Stomach (tissue), 4 donors: ENCODE results near the gene TMEM222.

Experiments used
- CTCF ChIP-seq, 7 experiments: fragments of 450-650 bp in 4 of 7; fragments of 200-600 bp in 3 of 7; sonication (generic) in 3 of 7; IDR thresholded peaks; one replicate each; pipeline ENCODE4 v1.5.1; 2016 to 2019; ENCODE audit warnings: antibody characterized with exemption in 7 of 7, control low read depth in 2 of 7, mild to moderate bottlenecking in 1 of 7
- EP300 ChIP-seq: sonication (generic); formaldehyde crosslinking; IDR thresholded peaks from one replicate; pipeline ENCODE4 v1.6.1; 2017; ENCODE audit warnings: antibody characterized with exemption
- POLR2A ChIP-seq, 4 donors: fragments of 450-650 bp; IDR thresholded peaks; one replicate each; pipeline ENCODE4 v1.6.1; 2016; ENCODE audit warnings: antibody characterized with exemption in 4 of 4, control low read depth in 2 of 4, mild to moderate bottlenecking in 1 of 4, moderate library complexity in 1 of 4

DNA sequence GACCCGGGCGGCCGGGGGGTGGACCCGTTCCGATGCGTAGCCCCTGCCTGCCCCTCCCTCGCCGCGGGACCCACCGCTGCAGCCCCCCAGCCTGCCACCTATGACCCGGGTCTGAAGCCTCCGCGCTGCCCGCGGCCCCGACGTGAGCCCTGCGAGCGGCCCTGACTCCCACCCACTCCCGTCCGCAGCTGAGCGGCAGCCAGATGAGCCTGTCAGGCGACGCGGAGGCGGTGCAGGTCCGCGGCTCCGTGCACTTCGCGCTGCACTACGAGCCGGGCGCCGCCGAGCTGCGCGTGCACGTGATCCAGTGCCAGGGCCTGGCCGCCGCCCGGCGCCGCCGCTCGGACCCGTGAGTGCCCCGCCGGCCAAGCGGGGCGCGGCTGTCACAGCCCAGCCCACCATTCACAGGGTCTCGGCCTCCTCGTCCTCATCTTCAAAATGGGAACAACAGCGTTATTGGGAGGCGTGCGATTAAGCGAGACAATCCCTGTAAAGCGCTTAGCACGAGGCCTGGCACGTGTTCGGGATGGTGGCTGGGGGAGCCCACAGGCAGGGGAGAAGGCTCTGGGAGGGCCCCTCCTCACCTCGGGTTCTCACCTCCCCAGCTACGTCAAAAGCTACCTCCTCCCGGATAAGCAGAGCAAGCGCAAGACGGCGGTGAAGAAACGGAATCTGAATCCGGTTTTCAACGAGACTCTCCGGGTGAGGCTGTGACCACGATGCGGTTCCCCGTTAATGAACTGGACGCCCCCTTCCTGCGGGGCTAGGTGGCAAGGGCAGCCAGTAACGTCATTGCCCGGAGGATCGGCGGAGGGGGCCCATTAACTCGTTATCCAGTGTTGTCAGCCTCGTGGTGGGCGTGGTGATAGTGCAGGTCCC, 28.1 kb downstream of the TMEM222 start:
- TF ChIP-seq EP300: no peak
- TF ChIP-seq CTCF (IDR thresholded peaks at IDR 0.05): no peak
- no peak for TF ChIP-seq POLR2A (IDR thresholded peaks at IDR 0.05)
